NCI-H2029 treated with DMSO at 0.1 percent for 48 hours (cell line): ENCODE measurements around the gene TMEM101.
"Not testable (repeated sequence)": the region's sequence is repeated elsewhere in the genome, so short reads cannot be mapped to it uniquely, and the experiment has no call there.

Source experiments
- DNase-seq: peaks from one replicate; lab custom pipeline; 2025; lab: John Stamatoyannopoulos, UW

Gene TMEM101

DNA sequence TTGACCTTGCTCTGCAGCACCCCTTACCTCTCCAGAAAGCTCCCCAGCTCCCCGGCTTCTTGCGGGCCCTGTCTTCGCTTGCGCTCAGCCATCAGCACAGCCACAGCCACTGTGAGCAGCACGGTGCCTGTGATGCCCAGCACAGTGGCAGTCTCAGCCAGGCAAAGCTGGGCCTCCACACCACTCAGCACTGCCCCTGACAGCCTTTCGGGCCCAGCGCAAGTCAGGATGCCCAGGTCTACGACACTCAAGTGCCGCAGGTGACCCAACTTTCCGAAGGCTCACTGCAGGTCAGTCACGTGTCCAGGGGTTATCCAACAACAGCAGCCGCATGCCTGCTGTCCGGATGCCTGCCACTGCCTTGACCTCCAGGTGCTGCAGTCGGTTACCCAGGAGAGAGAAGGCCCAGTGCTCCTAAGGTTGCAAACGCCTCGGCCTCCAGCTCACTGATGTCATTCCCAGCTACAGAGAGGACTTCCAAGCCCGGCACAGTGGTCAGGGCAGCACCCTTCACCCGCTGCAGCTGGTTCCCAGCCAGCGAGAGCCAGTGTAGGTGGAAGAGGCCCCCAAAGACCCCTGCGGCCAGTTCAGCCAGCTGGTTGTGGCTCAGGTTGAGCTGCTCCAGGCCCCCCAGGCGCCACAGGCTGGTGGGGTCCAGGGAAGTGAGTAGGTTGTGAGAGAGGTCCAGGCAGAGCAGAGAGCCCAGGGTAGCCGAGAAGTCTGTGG is 8.9 kb upstream of the TMEM101 start:
- DNase-seq, result no peak

DNA sequence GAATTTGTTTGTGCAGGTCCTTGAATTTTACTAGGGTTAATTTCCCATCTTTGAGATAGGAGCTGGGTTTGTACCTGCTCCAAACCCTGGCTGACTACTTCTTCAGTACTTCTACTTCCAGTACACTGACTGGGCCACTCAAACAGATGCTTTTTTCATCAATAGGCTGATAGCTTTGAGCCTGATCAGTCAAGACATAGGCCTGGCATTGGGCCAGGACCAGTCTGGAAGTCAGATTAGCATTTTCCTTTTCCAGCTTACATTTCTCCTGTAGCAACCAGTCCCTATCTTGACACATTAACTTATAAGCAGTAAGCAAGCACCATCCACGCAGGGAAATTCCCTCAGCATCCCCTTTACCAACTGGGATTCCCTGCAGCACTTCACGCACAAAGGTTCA is 7.5 kb upstream of the TMEM101 start:
- no peak for DNase-seq

DNA sequence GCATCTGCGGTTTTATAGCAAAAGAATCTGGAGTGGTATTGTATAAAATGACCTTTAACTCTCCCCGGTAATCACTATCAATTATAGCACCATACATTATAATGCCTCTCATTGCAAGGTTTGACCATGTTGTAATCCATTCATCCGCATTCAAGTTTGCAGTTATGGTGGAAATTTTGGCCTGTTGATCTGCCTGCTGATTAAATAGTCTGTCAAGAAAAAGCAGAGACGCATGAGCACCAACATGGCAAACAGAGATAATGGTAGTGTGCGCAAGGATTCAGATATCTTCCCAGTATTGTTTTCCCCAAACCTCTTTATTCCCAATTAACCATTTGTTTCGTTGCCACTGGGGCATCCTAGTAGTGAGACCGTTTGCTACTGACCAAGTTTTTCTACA is 6.5 kb upstream of the TMEM101 start:
- DNase-seq, result not testable (repeated sequence)

- no peak for DNase-seq
Observed at GRCh38 chr17:44014133-44014436, 678 bp downstream of the TMEM101 start.

DNA sequence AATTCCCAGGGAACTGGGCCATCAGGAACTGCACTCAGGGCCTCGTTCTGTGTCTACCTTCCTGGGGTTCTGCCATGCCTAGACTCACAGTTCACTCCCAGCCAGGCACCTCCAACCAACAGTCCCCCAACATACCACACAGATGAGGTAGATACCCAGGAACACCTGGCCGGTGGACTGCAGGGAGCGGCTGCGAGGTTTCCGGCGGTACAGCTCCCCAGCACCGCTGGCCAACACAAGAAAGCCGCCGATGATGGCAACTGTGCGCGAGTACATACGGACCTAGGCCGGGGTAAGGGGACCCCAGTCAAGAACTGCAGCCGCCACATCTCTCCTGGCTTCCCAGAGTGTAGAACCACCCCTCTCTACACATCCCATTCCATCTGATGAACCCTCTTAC is 1.9 kb downstream of the TMEM101 start:
- no peak for DNase-seq

- DNase-seq, result no peak
Observed at GRCh38 chr17:44012391-44012790, 2.4 kb downstream of the TMEM101 start.

DNA sequence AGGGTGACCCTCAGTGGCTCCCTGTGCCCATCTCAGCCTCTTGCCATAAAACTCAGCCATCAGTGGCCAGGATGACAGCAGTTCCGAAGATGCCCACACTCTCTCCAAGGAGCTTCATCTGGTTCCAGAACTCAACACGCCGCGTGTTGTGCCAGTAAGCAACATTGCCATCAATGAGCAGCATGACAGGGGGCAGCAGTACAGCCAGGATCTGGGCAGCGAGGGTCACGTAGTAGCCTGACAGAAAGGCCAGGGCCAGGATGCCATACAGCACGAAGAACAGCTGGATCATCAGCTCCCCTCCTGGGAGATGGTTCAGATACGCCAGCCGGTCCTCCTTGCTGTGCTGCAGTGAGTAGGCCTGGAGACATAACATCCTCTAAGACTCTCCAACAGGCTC is 2.9 kb downstream of the TMEM101 start:
- no peak for DNase-seq

GRCh38 chr17:44010966-44011647 is 3.7 kb downstream of the TMEM101 start:
- no peak for DNase-seq

- no peak for DNase-seq
Observed at GRCh38 chr17:44008205-44008909, 6.4 kb downstream of the TMEM101 start.

GRCh38 chr17:44007346-44008204 is 7.2 kb downstream of the TMEM101 start:
- no peak for DNase-seq

DNA sequence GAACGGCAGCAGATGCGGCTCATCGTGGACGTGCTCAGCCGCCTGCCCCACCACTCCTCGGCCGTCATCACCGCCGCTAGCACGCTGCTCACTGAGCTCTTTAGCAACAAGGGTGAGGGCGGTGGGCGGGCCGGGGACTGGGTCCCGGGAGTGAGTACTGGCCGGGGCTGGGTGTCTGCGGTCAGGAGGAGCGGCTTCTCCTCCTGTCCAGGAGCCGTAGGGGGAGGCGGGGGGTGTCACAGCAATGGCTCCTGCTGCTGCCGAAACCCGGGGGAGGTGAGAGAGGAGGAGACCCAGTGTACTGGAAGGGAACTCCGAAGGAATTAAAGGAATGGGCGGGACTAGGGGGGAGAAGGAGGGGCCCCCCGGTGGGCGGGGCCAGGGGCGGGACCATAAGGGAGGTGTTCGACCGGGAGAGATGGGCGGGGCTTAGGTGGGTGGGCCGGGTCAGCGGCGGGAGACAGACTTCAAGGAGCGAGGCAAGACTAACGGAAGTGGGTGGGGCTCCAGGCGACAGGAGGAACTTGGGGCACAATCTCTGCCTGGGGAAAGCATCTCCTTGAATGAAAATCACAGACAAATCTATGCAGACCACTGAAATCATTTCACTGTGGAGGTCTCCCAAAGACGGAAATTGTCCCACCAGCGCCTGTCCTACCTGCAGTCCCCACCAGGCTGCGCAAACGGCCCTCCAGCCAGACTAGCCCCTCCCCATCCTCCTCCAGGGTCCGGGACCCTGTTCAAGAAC is 8.0 kb downstream of the TMEM101 start:
- peak; percentile 71 for DNase-seq

- no peak for DNase-seq
Observed at GRCh38 chr17:44006272-44006597, 8.5 kb downstream of the TMEM101 start.

- DNase-seq, result no peak
Observed at GRCh38 chr17:44005527-44006271, 9.1 kb downstream of the TMEM101 start.

DNA sequence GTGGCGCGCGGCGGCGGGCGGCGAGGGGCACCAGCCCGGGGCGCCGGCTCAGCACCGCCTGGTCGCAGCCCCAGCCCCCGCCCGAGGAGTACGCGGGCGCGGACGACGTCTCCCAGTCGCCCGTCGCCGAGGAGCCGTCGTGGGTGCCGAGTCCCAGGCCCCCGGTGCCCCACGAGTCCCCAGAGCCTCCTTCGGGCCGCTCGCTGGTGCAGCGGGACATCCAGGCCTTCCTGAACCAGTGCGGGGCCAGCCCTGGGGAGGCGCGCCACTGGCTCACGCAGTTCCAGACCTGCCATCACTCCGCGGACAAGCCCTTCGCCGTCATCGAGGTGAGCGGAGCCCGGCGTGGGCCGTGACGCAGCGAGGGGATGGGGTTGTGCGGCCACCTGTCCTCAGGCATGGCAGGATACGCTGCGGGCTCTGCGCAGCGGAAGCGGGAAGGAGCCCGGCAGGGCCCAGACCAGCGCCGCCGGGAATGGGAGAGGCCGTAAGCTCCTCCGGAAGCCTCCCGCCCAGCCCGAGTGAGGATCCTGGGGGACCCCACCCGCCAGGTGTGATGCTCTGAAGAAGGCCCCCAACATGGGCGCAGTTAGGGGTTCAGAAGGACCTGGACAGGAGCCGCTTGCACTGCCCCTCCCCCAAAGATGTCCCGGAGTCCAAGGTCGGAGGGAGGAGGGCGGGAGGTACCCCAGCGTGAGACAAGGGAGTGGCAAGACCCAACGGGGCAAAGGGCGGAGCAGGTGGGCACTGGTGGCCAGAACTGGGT is 9.8 kb downstream of the TMEM101 start:
- no peak for DNase-seq

- DNase-seq, result no peak
Observed at GRCh38 chr17:44004077-44004760, 10.5 kb downstream of the TMEM101 start, which contains the start of gene NAGS. NAGS (plus strand) TSS chr17:44004622; CDS start chr17:44004664, 42 bp downstream.

DNA sequence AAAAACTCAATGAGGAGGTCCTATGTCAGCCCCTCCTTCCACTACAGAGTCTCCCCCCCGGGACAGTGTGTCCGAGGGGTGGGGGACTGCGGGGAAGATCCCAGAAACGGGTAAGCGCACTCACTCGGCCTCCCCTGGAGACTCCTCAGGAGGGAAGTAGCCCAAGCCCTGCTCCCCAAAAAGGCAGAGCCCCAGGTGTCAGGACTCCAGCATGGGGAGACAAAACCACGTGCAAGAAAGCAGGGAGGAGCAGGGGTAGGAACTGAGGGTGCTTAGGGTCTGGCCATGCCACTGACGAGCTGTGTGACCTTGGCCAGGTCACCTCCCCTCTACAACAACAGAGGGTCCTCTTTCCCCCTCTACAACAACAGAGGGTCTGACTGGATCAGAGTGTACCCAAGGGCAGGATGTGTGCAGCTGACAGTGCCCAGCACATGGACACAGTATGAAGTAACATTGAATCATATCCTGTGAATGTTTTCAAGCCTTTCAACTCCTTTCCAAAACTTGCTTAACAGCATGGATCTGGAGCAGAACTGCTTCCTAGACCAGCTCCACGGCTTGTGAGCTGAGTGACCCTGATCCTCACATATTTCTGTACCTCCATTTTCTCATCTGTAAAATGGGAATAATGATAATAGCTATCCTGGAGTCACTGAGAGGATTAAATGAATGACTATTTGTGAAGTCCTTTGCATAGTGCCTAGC is 12.5 kb downstream of the TMEM101 start:
- DNase-seq, result no peak

DNA sequence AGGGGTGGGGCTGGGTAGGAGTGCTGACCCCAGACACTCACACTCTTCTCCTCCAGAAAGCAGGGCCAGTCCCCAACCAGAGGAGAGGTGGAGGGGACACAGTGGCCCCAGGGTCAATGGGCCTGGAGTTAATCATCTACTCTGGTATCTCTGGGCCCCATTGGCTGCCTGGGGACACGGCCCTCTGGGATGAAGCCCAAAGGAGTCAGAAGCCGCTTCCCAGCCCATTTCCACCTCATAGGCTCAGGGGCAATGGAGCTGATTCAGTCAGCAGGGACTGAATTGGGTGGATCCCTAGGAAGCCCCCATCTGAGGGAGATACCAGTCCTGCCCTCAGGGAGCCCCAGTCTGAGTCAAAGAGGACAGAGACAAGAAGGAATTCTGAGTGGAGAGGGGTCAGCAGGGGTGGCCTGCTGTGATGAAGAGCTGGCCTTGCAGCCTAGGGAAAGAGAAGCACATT is 13.3 kb downstream of the TMEM101 start:
- DNase-seq, result no peak

GRCh38 chr17:44000871-44001460 is 13.8 kb downstream of the TMEM101 start:
- DNase-seq, result no peak
